Upper lobe of right lung (tissue), 1 donor: ENCODE results near the gene SWT1. TPM values are rescaled to one million over a fixed set of nuclear protein-coding genes. Genes with fewer than 3 reads are reported as not detected.
"Not testable (repeated sequence)": the region's sequence is repeated elsewhere in the genome, so short reads cannot be mapped to it uniquely, and the experiment has no call there.

Source experiments
- ATAC-seq: fragments of 200-7000 bp; cut with Tn5 transposase; one replicate; pipeline ENCODE4 v1.9.1; 2020; ENCODE audit warnings: mild to moderate bottlenecking, moderate library complexity
- DNase-seq: peaks from one replicate; pipeline ENCODE4 v3.0.0-alpha.2; 2020
- H3K27ac ChIP-seq: fragments of 200-600 bp; one replicate; pipeline ENCODE4 v1.8.0; 2022
- H3K27me3 ChIP-seq: fragments of 200-600 bp; one replicate; pipeline ENCODE4 v1.8.0; 2022; ENCODE audit warnings: mild to moderate bottlenecking
- H3K36me3 ChIP-seq: fragments of 200-600 bp; one replicate; pipeline ENCODE4 v1.8.0; 2022
- H3K4me1 ChIP-seq: fragments of 200-600 bp; one replicate; pipeline ENCODE4 v1.8.0; 2022
- H3K4me3 ChIP-seq: fragments of 200-600 bp; one replicate; pipeline ENCODE4 v1.8.0; 2022; ENCODE audit warnings: mild to moderate bottlenecking
- H3K9me3 ChIP-seq: fragments of 200-600 bp; one replicate; pipeline ENCODE4 v1.8.0; 2022
- intact Hi-C: fragments of 100-400 bp; cut with DNase I; formaldehyde crosslinking; loops from one replicate; pipeline ENCODE4 v1.11.0; 2022
- total RNA-seq: library from RNA; stranded (reverse); fragmentation: NEBNext Ultra II Directional; extraction: Animal tissue kit (Norgen Biotek cat#: 25700); gene quantifications from one replicate; pipeline ENCODE4 v1.2.1, GENCODE V29; 2021
- TF ChIP-seq, protein P1 (sequence below): fragments of 200-600 bp; IDR thresholded peaks from one replicate; pipeline ENCODE4 v1.8.0; 2022; ENCODE audit warnings: antibody characterized with exemption
- donor health status: DM: no; HTN: yes; CAD: no; lungs with severe emphysema.

The SWT1 gene
- total RNA-seq, 1 donor from 2014 or later: 7.2 TPM

GRCh38 chr1:185200889-185201288, 43.9 kb downstream of the SWT1 start:
- Histone ChIP-seq H3K4me3 (no peak overlapping the region), H3K9me3 (no peaks in the 10 kb centered on the region), H3K4me1 (no peaks in the 10 kb centered on the region), H3K27me3 (no peaks in the 10 kb centered on the region), H3K36me3 (no peaks in the 10 kb centered on the region), H3K27ac (no peak overlapping the region)
- TF ChIP-seq, protein P1, sequence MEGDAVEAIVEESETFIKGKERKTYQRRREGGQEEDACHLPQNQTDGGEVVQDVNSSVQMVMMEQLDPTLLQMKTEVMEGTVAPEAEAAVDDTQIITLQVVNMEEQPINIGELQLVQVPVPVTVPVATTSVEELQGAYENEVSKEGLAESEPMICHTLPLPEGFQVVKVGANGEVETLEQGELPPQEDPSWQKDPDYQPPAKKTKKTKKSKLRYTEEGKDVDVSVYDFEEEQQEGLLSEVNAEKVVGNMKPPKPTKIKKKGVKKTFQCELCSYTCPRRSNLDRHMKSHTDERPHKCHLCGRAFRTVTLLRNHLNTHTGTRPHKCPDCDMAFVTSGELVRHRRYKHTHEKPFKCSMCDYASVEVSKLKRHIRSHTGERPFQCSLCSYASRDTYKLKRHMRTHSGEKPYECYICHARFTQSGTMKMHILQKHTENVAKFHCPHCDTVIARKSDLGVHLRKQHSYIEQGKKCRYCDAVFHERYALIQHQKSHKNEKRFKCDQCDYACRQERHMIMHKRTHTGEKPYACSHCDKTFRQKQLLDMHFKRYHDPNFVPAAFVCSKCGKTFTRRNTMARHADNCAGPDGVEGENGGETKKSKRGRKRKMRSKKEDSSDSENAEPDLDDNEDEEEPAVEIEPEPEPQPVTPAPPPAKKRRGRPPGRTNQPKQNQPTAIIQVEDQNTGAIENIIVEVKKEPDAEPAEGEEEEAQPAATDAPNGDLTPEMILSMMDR: no peak
- DNase-seq (no peak), ATAC-seq (no peak)
- intact Hi-C loops: no loop called here

DNA sequence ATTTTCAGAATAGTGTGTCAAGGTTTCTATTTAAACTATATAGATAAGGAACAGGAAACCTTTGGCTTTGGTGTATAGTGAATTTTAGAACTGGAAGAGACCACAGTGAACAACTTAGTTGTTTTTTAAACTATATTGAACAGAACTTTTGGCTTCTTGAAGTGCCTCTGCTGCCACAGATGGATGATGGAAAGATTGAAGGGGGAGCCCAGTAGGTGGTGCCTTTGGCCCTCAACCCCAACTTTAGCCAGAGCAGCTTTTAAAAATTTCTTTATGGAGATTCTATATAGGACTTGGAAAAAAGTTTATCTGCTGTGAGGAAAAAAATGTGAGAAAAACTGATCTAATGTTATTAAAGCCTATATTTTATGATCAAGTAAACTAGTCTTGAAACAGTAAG, 50.2 kb downstream of the SWT1 start:
- no peaks in the 10 kb centered on the region for H3K4me1 ChIP-seq
- H3K27ac ChIP-seq: no peak overlapping the region
- DNase-seq (no peak), ATAC-seq (no peak)
- no peaks in the 10 kb centered on the region for H3K36me3 ChIP-seq
- TF ChIP-seq, protein P1: no peak
- intact Hi-C loops: no loop called here
- H3K4me3 ChIP-seq: no peak overlapping the region
- no peaks in the 10 kb centered on the region for H3K9me3 ChIP-seq
- H3K27me3 ChIP-seq: no peaks in the 10 kb centered on the region

- TF ChIP-seq, protein P1: no peak
- no peaks in the 10 kb centered on the region for H3K36me3 ChIP-seq
- no peak for ATAC-seq
- no peaks in the 10 kb centered on the region for H3K9me3 ChIP-seq
- no peaks in the 10 kb centered on the region for H3K27me3 ChIP-seq
- no peak overlapping the region for H3K27ac ChIP-seq
- no peak overlapping the region for H3K4me3 ChIP-seq
- intact Hi-C loops: no loop called here
- DNase-seq: no peak
- no peaks in the 10 kb centered on the region for H3K4me1 ChIP-seq
These were observed 51.1 kb downstream of the SWT1 start for GRCh38 chr1:185207980-185208602.

DNA sequence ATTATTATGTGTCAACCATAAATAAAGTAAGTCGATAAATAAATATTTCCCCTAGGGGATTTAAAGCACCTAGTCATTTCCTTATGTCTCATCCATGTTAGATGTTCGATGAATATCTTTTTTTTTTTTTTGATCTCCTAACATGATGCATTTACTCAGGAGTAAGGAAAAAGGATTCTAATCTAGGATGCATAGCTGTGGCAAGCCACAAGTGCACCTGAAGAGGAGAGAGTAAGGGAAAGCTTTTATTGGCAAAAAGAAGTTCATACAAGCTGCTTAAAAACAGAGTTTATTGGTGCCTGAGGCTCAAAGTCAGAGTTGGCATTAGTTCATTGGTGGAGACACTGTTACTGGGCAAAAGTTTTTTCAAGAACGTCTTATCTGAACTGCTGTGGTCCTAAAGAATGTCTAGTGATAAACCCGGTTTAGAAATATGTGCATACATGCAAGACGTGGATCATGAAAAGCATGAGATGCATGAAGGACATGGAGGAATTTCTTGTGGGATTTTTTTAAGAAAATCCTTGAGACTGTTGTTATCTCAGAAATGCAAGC, 51.7 kb downstream of the SWT1 start:
- Histone ChIP-seq H3K4me3 (no peak overlapping the region), H3K36me3 (no peaks in the 10 kb centered on the region), H3K4me1 (no peaks in the 10 kb centered on the region), H3K9me3 (no peaks in the 10 kb centered on the region), H3K27me3 (no peaks in the 10 kb centered on the region), H3K27ac (no peak overlapping the region)
- intact Hi-C loops: no loop called here
- ATAC-seq (no peak), DNase-seq (no peak)
- TF ChIP-seq, protein P1: no peak

GRCh38 chr1:185209357-185209756, 52.4 kb downstream of the SWT1 start:
- DNase-seq, H3K36me3 ChIP-seq, H3K9me3 ChIP-seq, H3K4me1 ChIP-seq, ATAC-seq, H3K4me3 ChIP-seq, intact Hi-C loops, H3K27ac ChIP-seq, H3K27me3 ChIP-seq: not testable (repeated sequence)

GRCh38 chr1:185213091-185213490, 56.1 kb downstream of the SWT1 start:
- intact Hi-C loops: no loop called here
- no peak for ATAC-seq
- TF ChIP-seq, protein P1: no peak
- DNase-seq: no peak
- Histone ChIP-seq H3K27me3 (no peaks in the 10 kb centered on the region), H3K9me3 (no peaks in the 10 kb centered on the region), H3K4me3 (no peak overlapping the region), H3K27ac (no peak overlapping the region), H3K36me3 (peaks cover 5% of the 10 kb centered on the region), H3K4me1 (no peaks in the 10 kb centered on the region)
